ENCODE measurements around the gene JPH4.
"Not testable (repeated sequence)": the region's sequence is repeated elsewhere in the genome, so short reads cannot be mapped to it uniquely, and the experiment has no call there.

The JPH4 gene

DNA sequence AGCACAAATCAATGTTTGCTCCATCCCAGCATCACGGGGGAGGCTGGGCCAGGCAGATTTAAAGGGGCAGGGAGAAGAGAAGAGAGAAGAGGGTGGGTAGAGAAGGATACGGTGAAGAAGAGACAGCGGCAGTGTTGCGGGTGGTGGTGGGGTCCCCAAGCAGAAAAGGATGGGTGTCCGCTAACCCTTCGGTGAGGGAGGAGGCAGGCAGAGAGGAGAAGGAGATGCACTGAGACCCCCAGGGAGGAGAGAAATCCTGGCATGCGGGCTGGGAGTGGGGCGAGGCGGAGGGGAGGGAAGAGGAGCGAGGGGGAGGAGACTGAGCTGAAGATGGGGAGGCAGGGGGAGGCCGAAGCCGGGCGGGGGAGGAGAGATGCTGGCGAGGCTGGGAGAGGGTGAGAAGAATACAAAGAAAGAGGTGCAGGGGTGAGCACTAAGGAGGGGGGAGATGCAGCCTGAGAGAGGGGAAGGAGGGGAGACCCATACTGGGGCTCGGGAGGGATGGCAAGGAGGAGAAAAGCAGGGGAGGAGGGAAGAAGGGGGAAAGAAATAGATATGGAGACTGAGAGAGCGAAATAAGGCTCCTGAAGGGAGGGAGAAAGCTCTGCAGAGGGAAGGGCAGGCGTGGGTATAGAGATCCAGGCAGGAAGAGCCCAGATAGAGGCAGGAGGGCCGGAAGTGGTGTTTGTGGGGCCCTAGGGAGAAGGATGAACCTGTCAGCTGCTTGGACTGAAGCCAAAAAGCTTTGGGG, at the start of gene JPH4:
Gene JPH4 (minus strand): TSS at position 231 of the 751 bp plus-strand sequence. CDS start 1,337 bp downstream, outside the sequence.
- DNase-seq (ENCODE audit: low read depth): no peak

DNA sequence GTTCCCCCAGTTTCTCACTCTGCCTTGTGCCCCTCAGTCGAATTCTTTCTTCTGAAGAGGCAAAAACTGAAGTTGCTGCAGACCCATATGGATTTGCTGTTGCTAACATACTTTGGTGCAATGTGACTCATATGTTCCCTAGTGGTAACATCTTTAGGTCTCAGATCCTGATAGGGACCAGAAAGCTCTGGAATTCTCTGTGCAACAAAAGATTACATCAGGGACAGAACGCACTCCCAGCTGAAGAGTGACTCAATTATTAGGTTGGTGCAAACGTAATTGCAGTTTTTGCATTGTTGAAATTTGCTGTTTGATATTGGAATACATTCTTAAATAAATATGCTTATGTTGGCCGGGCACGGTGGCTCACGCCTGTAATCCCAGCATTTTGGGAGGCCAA, 49.4 kb upstream of the JPH4 start:
- DNase-seq (ENCODE audit: low read depth): no peak

GRCh38 chr14:23626946-23627345, 48.4 kb upstream of the JPH4 start:
- DNase-seq (ENCODE audit: low read depth): no peak

DNA sequence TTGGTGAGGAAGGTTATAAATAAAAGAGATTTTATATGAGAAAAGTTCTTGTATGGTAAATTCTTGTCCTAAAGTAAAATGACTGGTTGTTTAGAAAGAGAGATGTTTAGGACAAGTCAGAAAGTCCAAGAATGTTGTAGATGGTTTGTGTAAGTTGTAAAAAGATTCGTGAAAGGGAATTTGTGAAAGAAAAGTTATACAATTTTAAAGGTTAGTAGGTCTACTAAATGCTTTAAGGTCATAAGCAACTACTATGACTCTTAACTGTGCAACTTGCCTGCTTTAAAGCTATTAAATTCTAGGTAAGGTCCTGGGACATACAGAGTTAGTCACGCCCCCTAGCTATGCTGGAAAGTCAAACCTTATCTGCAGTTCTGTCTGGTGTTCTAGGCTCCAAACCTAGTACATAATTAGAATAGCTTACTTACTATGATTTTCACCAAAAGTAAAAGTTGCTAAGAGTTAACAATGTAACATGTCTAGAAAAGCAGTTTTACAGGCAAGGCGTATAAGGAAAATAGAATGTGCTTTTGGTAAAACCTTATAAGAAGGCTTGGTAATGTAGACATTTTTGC, 46.3 kb upstream of the JPH4 start:
- DNase-seq (ENCODE audit: low read depth): no peak

DNA sequence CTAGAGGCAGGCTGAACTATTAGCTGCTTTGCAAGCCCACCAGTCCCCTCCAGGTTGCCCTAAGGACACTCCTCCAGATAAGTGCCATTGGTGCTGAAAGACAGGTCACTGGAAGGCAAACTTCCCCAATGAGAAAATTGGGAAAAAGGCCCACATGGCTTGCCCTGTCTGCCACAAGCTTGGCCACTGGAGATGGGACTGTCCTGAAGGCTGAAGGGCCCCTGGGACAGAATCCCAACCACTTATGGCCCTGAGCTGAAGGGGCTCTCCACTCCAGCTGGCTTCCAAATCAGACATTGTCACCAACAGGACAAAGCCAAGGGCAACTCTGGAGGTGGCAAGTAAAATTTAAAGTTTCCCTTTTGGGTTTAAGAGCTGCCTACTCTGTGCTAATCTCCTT, 45.4 kb upstream of the JPH4 start:
- DNase-seq (ENCODE audit: low read depth): no peak

- DNase-seq (ENCODE audit: low read depth): no peak
Measured at GRCh38 chr14:23622990-23623389, 44.4 kb upstream of the JPH4 start.

DNA sequence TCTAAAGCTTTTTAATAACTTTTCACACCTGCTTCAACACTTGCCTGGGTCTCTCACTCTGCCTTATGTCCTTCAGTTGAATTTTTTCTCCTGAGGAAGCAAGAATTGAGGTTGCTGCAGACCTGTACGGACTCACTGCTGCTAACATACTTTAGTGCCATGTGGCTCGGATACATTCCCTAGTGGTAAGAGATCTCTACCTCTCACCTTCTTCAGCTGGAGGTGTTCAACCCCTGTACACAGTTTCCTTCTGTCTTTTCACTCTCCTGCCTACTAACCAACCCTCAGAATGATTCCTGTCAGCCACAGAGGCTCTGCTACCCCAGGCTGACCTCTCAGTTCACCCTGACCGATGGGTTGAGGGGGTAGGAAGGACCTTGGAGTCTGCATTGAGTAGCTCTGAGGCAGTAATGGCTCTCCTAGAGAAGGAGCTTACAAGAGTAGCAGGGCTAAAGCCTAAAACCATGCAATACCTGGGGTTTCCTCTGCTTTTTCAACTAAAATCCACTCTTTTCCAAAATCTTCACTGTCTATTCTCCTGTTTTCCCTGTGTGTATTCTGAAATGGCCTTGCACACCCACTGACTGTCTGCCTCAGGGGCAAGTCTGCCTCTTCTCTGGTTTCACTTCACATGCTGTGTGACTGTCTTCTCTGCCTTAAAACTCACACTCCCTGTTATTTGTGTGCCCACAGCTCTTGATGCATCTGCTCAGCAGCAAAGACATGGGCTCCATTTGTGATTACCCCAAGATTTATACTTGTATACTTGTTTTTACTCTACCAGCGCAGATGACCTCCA, 43.5 kb upstream of the JPH4 start:
- DNase-seq (ENCODE audit: low read depth): no peak

DNA sequence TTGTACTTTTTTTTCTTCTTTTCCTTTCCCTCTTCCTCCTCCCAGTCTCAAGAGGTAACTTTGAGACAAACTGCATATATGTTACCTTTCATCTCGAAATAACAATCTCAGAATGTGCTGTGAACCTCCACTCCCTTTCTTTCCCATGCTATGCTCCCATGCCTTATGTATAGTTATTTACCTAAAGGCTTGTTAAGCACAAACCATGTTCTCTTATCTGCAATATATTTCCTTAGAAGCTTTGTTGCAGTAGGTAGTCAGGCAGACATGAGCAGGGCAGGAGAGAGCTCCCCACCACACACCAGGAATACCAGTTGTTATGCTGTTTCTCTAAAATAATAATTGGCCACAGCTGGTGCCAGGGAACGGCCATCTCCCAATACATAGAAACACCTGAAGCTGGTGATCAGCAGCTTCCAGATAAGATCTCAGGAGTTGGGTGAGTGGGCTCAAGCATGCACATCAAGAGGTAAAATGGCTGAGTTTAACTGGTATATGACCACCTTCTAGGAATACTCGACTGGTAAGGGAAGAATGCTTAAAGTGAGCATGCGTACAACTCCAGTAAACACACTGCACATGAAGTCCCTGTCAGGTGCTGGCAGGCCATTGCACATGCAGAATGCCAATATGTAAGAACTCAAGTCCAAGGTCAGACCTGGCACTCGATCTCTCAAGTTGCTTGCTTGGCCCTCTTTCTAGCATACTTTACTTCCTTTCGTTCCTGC, 42.8 kb upstream of the JPH4 start:
- DNase-seq (ENCODE audit: low read depth): no peak

GRCh38 chr14:23620177-23620702, 41.6 kb upstream of the JPH4 start:
- DNase-seq (ENCODE audit: low read depth): no peak

DNA sequence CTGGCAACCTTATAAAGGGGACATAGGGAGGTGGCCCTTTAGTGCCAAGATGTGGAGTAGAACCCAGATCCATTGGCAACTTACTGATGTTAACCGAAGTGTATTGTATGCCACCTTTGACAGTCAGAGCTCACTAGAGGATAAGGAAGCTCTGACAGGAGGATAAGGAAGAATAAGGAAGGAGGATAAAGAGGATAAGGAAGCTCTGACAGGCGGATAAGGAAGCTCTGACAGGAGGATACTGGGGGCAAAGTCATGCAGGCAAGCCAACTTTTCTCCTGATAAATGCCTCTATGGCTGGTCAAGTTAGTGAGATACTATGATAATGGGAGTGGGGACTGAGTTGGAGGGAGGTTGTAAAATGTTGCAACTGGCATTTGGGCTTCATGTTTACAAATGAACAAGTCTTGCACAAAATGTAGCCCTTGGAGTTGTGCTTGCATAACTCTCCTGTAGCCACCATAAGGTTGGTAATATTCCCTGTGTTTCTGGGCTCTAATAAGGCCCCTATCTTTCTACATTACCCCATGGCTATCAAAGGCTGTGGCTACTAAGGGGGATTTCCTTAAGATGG, 39.9 kb upstream of the JPH4 start:
- DNase-seq (ENCODE audit: low read depth): no peak

DNA sequence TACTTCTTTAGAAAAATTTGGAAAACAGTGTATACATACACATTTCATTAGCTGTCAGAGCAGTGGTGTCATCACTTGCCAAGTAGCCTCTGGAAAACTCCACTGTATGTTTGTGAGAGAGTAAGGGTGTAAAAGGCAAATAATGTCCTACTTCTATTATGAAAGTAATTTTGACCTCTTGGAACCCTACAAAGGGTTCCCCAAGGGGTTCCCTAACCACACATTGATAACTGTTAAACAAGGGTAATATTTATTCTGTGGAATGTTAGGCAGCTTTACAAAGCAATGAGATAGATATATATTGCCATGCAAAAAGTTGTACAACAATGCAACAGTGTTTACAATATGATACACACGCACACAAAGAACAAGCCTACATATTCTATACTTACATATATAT, 38.9 kb upstream of the JPH4 start:
- DNase-seq (ENCODE audit: low read depth): no peak

- no peak for DNase-seq (ENCODE audit: low read depth)
Measured at GRCh38 chr14:23615856-23616255, 37.3 kb upstream of the JPH4 start.

GRCh38 chr14:23614395-23614828, 35.8 kb upstream of the JPH4 start:
- DNase-seq (ENCODE audit: low read depth): no peak

- DNase-seq (ENCODE audit: low read depth): no peak
Measured at GRCh38 chr14:23613242-23614070, 34.9 kb upstream of the JPH4 start.

GRCh38 chr14:23612802-23613201, 34.2 kb upstream of the JPH4 start:
- DNase-seq (ENCODE audit: low read depth): no peak

DNA sequence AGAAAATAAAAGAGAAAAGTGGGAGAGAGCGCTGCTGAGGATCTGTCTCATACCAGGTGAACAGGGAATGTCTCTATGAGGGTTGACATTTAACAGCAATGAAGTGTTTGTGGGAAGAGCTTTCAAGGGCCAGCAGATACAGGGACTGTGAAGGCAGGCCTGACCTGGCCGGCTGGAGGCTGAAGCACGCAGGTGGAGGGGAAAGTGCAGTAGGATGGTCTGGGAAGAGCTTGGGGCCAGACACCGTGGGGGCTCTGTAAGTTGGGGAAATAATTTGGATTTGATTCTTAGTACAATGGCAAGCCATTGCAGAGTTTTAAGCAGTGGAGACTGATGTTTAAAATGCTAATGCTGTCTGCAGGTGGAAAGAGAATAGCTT, 33.8 kb upstream of the JPH4 start:
- no peak for DNase-seq (ENCODE audit: low read depth)

DNA sequence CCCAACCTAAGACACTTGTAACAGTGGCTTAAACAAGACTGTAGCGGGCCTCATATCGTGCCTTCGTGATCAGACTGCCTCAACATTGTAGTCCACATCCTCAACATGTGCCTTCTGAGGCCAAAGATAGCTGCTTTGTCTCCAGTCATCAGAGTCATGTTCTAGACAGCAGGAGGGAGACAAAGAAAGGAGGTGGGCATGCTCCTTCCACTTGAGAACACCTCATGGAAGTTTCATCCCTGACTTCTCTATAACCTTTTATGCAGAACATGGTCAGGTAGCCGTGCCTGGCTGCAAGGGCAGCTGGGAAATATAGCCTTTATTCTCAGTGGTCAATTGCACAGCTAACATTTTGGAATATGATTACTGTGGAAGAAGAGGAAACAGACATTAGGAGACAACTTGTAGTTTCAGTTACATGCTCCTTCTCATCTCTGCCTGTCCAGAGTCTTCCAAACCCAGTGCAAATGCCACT, 32.3 kb upstream of the JPH4 start:
- DNase-seq (ENCODE audit: low read depth): no peak

GRCh38 chr14:23610090-23610814, 31.7 kb upstream of the JPH4 start:
- no peak for DNase-seq (ENCODE audit: low read depth)

DNA sequence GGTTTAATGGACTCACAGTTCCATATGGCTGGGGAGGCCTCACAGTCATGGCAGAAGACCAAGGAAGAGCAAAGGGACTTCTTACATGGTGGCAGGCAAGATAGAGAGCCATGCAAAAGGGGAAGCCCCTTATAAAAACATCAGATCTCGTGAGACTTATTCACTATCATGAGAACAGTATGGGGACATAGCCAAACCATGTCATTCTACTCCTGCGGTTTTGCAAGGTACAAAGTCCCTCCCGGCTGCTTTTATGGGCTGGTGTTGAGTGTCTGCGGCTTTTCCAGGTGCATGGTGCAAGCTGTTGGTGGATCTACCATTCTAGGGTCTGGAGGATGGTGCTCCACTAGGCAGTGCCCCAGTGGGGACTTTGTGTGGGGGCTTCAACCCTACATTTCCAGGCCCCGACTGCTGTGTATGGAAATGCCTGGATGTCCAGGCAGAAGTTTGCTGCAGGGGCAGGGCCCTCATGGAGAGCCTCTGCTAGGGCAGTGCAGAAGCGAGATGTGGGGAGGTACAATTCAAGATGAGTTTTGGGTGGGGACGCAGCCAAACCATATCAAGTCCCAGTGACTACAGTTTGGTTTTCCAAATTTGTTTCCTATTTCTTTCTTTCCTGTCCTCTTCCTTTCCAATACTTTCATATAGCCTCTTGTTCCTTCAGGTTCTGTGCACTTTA, 31.0 kb upstream of the JPH4 start:
- not testable (repeated sequence) for DNase-seq (ENCODE audit: low read depth)
